Muscle layer of colon (tissue), 2 donors: ENCODE data around the gene NAGK.
"Not testable (repeated sequence)": the region's sequence is repeated elsewhere in the genome, so short reads cannot be mapped to it uniquely, and the experiment has no call there.

Experiments
- H3K27ac ChIP-seq: one replicate; pipeline ENCODE4 v1.7.0; 2013; ENCODE audit warnings: low read depth, mild to moderate bottlenecking, low read length, moderate library complexity
- H3K27me3 ChIP-seq, 2 donors: one replicate each; pipeline ENCODE4 v1.7.0; 2013; ENCODE audit warnings: low read length in 2 of 2, mild to moderate bottlenecking in 2 of 2; ENCODE audit not compliant: insufficient read depth in 2 of 2, control insufficient read depth in 1 of 2
- H3K36me3 ChIP-seq: one replicate; pipeline ENCODE4 v1.7.0; 2013; ENCODE audit warnings: mild to moderate bottlenecking, low read length; ENCODE audit not compliant: insufficient read depth
- H3K4me1 ChIP-seq: one replicate; pipeline ENCODE4 v1.7.0; 2013; ENCODE audit warnings: mild to moderate bottlenecking, low read length; ENCODE audit not compliant: insufficient read depth
- H3K4me3 ChIP-seq, 2 donors: one replicate each; pipeline ENCODE4 v1.7.0; 2013; ENCODE audit warnings: low read length in 2 of 2, low read depth in 1 of 2, mild to moderate bottlenecking in 1 of 2, moderate library complexity in 1 of 2
- H3K9ac ChIP-seq: one replicate; pipeline ENCODE4 v1.7.0; 2013; ENCODE audit warnings: low read length
- H3K9me3 ChIP-seq: one replicate; pipeline ENCODE4 v1.7.0; 2013; ENCODE audit warnings: mild to moderate bottlenecking, low read length
- donor health status: abdominal sarcoma.
- donor health status: Adenocarcinoma of cecum.

NAGK gene

GRCh38 chr2:71089475-71089874, 21.0 kb downstream of the NAGK start:
- H3K27ac ChIP-seq, H3K4me1 ChIP-seq, H3K9me3 ChIP-seq, H3K36me3 ChIP-seq, H3K9ac ChIP-seq, H3K27me3 ChIP-seq, H3K4me3 ChIP-seq: not testable (repeated sequence)

GRCh38 chr2:71091808-71092207, 23.4 kb downstream of the NAGK start:
- not testable (repeated sequence) for H3K9ac ChIP-seq, H3K4me3 ChIP-seq, H3K27ac ChIP-seq, H3K36me3 ChIP-seq, H3K9me3 ChIP-seq, H3K27me3 ChIP-seq, H3K4me1 ChIP-seq

- H3K4me1 ChIP-seq, H3K9ac ChIP-seq, H3K27ac ChIP-seq, H3K9me3 ChIP-seq, H3K36me3 ChIP-seq, H3K4me3 ChIP-seq, H3K27me3 ChIP-seq: not testable (repeated sequence)
Measured at GRCh38 chr2:71092491-71093260, 24.2 kb downstream of the NAGK start.

GRCh38 chr2:71100195-71100964, 31.9 kb downstream of the NAGK start:
- H3K27ac ChIP-seq = no peak overlapping the region

GRCh38 chr2:71101656-71102055, 33.2 kb downstream of the NAGK start:
- Histone ChIP-seq H3K9ac (no peak overlapping the region), H3K9me3 (no peaks in the 10 kb centered on the region), H3K27me3 (no peaks in the 10 kb centered on the region), H3K4me3 (no peak overlapping the region), H3K27ac (no peak overlapping the region), H3K36me3 (no peaks in the 10 kb centered on the region), H3K4me1 (no peaks in the 10 kb centered on the region)

More at GRCh38 chr2:71100195-71100964, 31.9 kb downstream of the NAGK start:
- no peaks in the 10 kb centered on the region for H3K36me3 ChIP-seq
- H3K9me3 ChIP-seq = no peaks in the 10 kb centered on the region
- no peak overlapping the region for H3K9ac ChIP-seq
- H3K27me3 ChIP-seq = no peaks in the 10 kb centered on the region
- H3K4me3 ChIP-seq = no peak overlapping the region
- no peaks in the 10 kb centered on the region for H3K4me1 ChIP-seq

GRCh38 chr2:71102981-71103681, 34.7 kb downstream of the NAGK start:
- Histone ChIP-seq H3K9ac (no peak overlapping the region), H3K4me3 (no peak overlapping the region), H3K27me3 (no peaks in the 10 kb centered on the region), H3K27ac (no peak overlapping the region), H3K9me3 (no peaks in the 10 kb centered on the region), H3K4me1 (no peaks in the 10 kb centered on the region), H3K36me3 (no peaks in the 10 kb centered on the region)

- no peak overlapping the region for H3K9ac ChIP-seq
- no peaks in the 10 kb centered on the region for H3K9me3 ChIP-seq
- no peaks in the 10 kb centered on the region for H3K4me1 ChIP-seq
- H3K4me3 ChIP-seq = no peak overlapping the region
- no peaks in the 10 kb centered on the region for H3K27me3 ChIP-seq
- H3K36me3 ChIP-seq = no peaks in the 10 kb centered on the region
- no peak overlapping the region for H3K27ac ChIP-seq
Measured at GRCh38 chr2:71103809-71104208, 35.4 kb downstream of the NAGK start.

GRCh38 chr2:71106463-71106862, 38.0 kb downstream of the NAGK start:
- not testable (repeated sequence) for H3K4me3 ChIP-seq, H3K4me1 ChIP-seq, H3K9me3 ChIP-seq, H3K36me3 ChIP-seq, H3K9ac ChIP-seq, H3K27ac ChIP-seq, H3K27me3 ChIP-seq

GRCh38 chr2:71108091-71108490, 39.6 kb downstream of the NAGK start:
- no peak overlapping the region for H3K27ac ChIP-seq
- no peaks in the 10 kb centered on the region for H3K27me3 ChIP-seq
- H3K36me3 ChIP-seq = peaks cover 6% of the 10 kb centered on the region
- no peaks in the 10 kb centered on the region for H3K9me3 ChIP-seq
- no peak overlapping the region for H3K9ac ChIP-seq
- no peaks in the 10 kb centered on the region for H3K4me1 ChIP-seq
- no peak overlapping the region for H3K4me3 ChIP-seq

- Histone ChIP-seq H3K36me3 (peaks cover 36% of the 10 kb centered on the region), H3K4me3 (no peak overlapping the region), H3K27me3 (no peaks in the 10 kb centered on the region), H3K4me1 (no peaks in the 10 kb centered on the region), H3K9ac (no peak overlapping the region), H3K27ac (no peak overlapping the region), H3K9me3 (no peaks in the 10 kb centered on the region)
Measured at GRCh38 chr2:71113843-71114242, 45.4 kb downstream of the NAGK start.

GRCh38 chr2:71117063-71117462, 48.6 kb downstream of the NAGK start:
- Histone ChIP-seq H3K27me3 (no peaks in the 10 kb centered on the region), H3K4me3 (no peak overlapping the region), H3K4me1 (no peaks in the 10 kb centered on the region), H3K27ac (no peak overlapping the region), H3K36me3 (peaks cover 47% of the 10 kb centered on the region), H3K9me3 (no peaks in the 10 kb centered on the region), H3K9ac (no peak overlapping the region)
